HEK293 (cell line): ENCODE data around the gene ZNF569.

Source experiments
- CTCF ChIA-PET: fragments of 350-600 bp; formaldehyde crosslinking; extraction: SDS; loops from one replicate; lab custom pipeline; 2021; ENCODE audit warnings: antibody characterized with exemption; lab: Yijun Ruan, JAX
- POLR2A ChIA-PET: fragments of 300-600 bp; formaldehyde crosslinking; extraction: SDS; loops from one replicate; lab custom pipeline; 2020; ENCODE audit warnings: antibody characterized with exemption, inconsistent platforms; lab: Yijun Ruan, JAX
- H3K27ac ChIP-seq: fragments of 200-500 bp; sonication (Bioruptor generic); 2 replicates; pipeline ENCODE4 v1.5.1; 2014; ENCODE audit warnings: low read depth, low read length, control low read depth, inconsistent platforms; ENCODE audit errors: extremely low read depth
- H3K36me3 ChIP-seq, 2 experiments: fragments of 200-500 bp in 1 of 2; sonication (Bioruptor generic) in 1 of 2; 1 replicate in 1 of 2; 2 replicates in 1 of 2; pipeline ENCODE4 v1.5.1; 2014 to 2017; ENCODE audit warnings: inconsistent platforms in 2 of 2, low read length in 2 of 2; ENCODE audit not compliant: control insufficient read depth in 2 of 2, insufficient read depth in 1 of 2
- H3K4me1 ChIP-seq: fragments of 200-500 bp; sonication (Bioruptor generic); 2 replicates; pipeline ENCODE4 v1.5.1; 2014; ENCODE audit warnings: mild to moderate bottlenecking, low read length, inconsistent platforms; ENCODE audit not compliant: control insufficient read depth, insufficient read depth
- H3K4me3 ChIP-seq: 2 replicates; pipeline ENCODE4 v1.5.1; 2011; ENCODE audit warnings: low read depth, mild to moderate bottlenecking, control low read depth, low read length, moderate library complexity
- H3K9me3 ChIP-seq: fragments of 200-500 bp; sonication (Bioruptor generic); 2 replicates; pipeline ENCODE4 v1.5.1; 2014; ENCODE audit warnings: low read depth, low read length, inconsistent platforms; ENCODE audit not compliant: control insufficient read depth, insufficient read depth
- EGR2 ChIP-seq: fragments of 450-650 bp; formaldehyde crosslinking; IDR thresholded peaks from 2 replicates; pipeline ENCODE4 v1.5.1; 2016; ENCODE audit warnings: low read depth, missing biosample characterization, missing genetic modification characterization
- GLIS1 ChIP-seq: fragments of 450-650 bp; formaldehyde crosslinking; IDR thresholded peaks from 2 replicates; pipeline ENCODE4 v1.5.1; 2016; ENCODE audit warnings: missing biosample characterization, missing genetic modification characterization
- KLF10 ChIP-seq: fragments of 450-650 bp; IDR thresholded peaks from 2 replicates; pipeline ENCODE4 v1.5.1; 2018; ENCODE audit warnings: missing biosample characterization, mild to moderate bottlenecking, missing genetic modification characterization
- MEIS1 ChIP-seq: sonication (generic); formaldehyde crosslinking; IDR thresholded peaks from 2 replicates; pipeline ENCODE4 v1.8.1; 2022; ENCODE audit warnings: missing genetic modification reagents, mild to moderate bottlenecking, borderline replicate concordance
- SETDB1 ChIP-seq: IDR thresholded peaks from one replicate; pipeline ENCODE4 v1.6.1; 2017; ENCODE audit warnings: mild to moderate bottlenecking, low read length, moderate library complexity, mixed read lengths; ENCODE audit not compliant: insufficient read length
- TRIM28 ChIP-seq: IDR thresholded peaks from 2 replicates; pipeline ENCODE4 v1.6.1; 2011; ENCODE audit warnings: low read length, control low read depth, borderline replicate concordance
- YY1 ChIP-seq: fragments of 450-650 bp; formaldehyde crosslinking; IDR thresholded peaks from 2 replicates; pipeline ENCODE4 v1.5.1; 2018; ENCODE audit warnings: missing biosample characterization, missing genetic modification characterization
- ZNF211 ChIP-seq: fragments of 450-650 bp; formaldehyde crosslinking; IDR thresholded peaks from 2 replicates; pipeline ENCODE4 v1.5.1; 2016; ENCODE audit warnings: low read depth, missing biosample characterization, missing genetic modification characterization
- ZNF354C ChIP-seq: fragments of 450-650 bp; formaldehyde crosslinking; IDR thresholded peaks from 2 replicates; pipeline ENCODE4 v1.5.1; 2016; ENCODE audit warnings: missing biosample characterization, missing genetic modification characterization, low read depth, borderline replicate concordance
- ZNF48 ChIP-seq: fragments of 450-650 bp; formaldehyde crosslinking; IDR thresholded peaks from 2 replicates; pipeline ENCODE4 v1.5.1; 2016; ENCODE audit warnings: missing biosample characterization, missing genetic modification characterization
- ZNF510 ChIP-seq: fragments of 450-650 bp; formaldehyde crosslinking; IDR thresholded peaks from 2 replicates; pipeline ENCODE4 v1.5.1; 2018; ENCODE audit warnings: mild to moderate bottlenecking, missing genetic modification characterization, missing biosample characterization; ENCODE audit not compliant: insufficient replicate concordance
- ZNF626 ChIP-seq: fragments of 450-650 bp; sonication (Bioruptor Pico); formaldehyde crosslinking; IDR thresholded peaks from 2 replicates; pipeline ENCODE4 v1.5.1; 2018; ENCODE audit warnings: missing biosample characterization, missing genetic modification characterization, inconsistent platforms
- ZNF777 ChIP-seq: fragments of 450-650 bp; formaldehyde crosslinking; IDR thresholded peaks from 2 replicates; pipeline ENCODE4 v1.5.1; 2017; ENCODE audit warnings: missing biosample characterization, missing genetic modification characterization, borderline replicate concordance
- ZNF791 ChIP-seq: fragments of 450-650 bp; formaldehyde crosslinking; IDR thresholded peaks from 2 replicates; pipeline ENCODE4 v1.5.1; 2016; ENCODE audit warnings: missing biosample characterization, missing genetic modification characterization
- ZSCAN23 ChIP-seq: fragments of 450-650 bp; formaldehyde crosslinking; IDR thresholded peaks from 2 replicates; pipeline ENCODE4 v1.5.1; 2016; ENCODE audit warnings: missing biosample characterization, missing genetic modification characterization
- TF ChIP-seq, protein P1 (sequence below): fragments of 450-650 bp; formaldehyde crosslinking; IDR thresholded peaks from 2 replicates; pipeline ENCODE4 v1.5.1; 2016; ENCODE audit warnings: missing biosample characterization, missing genetic modification characterization, borderline replicate concordance
- TF ChIP-seq, protein P2 (sequence below): fragments of 450-650 bp; formaldehyde crosslinking; IDR thresholded peaks from 2 replicates; pipeline ENCODE4 v1.5.0; 2017; ENCODE audit warnings: missing biosample characterization, missing genetic modification characterization, borderline replicate concordance
- TF ChIP-seq, protein P3 (sequence below): fragments of 450-650 bp; formaldehyde crosslinking; optimal IDR thresholded peaks from 2 replicates; pipeline ENCODE3; 2016; ENCODE audit warnings: missing biosample characterization, mild to moderate bottlenecking, missing genetic modification characterization
- TF ChIP-seq, protein P4 (sequence below): fragments of 450-650 bp; formaldehyde crosslinking; IDR thresholded peaks from 2 replicates; pipeline ENCODE4 v1.5.1; 2016; ENCODE audit warnings: missing biosample characterization, missing genetic modification characterization

The ZNF569 gene

DNA sequence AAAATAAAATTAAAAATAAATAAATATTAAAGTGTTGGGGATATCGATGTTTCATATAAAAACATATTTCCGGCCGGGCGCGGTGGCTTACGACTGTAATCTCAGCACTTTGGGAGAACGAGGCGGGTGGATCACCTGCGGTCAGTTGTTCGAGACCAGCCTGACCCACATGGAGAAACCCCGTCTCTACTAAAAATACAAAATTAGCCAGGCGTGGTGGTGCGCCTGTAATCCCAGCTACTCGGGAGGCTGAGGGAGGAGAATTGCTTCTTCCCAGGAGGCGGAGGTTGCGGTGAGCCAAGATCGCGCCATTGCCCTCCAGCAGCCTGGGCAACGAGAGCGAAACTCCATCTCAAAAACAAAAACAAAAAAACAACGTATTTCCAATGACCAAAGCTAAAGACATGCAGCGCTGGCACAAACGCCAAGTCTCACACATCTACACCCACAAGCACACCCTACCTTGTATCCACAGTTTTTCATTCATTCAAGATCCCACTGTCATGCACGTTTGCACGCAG lies 907 bp downstream of the ZNF569 start (continued):
- TF ChIP-seq, protein P1, sequence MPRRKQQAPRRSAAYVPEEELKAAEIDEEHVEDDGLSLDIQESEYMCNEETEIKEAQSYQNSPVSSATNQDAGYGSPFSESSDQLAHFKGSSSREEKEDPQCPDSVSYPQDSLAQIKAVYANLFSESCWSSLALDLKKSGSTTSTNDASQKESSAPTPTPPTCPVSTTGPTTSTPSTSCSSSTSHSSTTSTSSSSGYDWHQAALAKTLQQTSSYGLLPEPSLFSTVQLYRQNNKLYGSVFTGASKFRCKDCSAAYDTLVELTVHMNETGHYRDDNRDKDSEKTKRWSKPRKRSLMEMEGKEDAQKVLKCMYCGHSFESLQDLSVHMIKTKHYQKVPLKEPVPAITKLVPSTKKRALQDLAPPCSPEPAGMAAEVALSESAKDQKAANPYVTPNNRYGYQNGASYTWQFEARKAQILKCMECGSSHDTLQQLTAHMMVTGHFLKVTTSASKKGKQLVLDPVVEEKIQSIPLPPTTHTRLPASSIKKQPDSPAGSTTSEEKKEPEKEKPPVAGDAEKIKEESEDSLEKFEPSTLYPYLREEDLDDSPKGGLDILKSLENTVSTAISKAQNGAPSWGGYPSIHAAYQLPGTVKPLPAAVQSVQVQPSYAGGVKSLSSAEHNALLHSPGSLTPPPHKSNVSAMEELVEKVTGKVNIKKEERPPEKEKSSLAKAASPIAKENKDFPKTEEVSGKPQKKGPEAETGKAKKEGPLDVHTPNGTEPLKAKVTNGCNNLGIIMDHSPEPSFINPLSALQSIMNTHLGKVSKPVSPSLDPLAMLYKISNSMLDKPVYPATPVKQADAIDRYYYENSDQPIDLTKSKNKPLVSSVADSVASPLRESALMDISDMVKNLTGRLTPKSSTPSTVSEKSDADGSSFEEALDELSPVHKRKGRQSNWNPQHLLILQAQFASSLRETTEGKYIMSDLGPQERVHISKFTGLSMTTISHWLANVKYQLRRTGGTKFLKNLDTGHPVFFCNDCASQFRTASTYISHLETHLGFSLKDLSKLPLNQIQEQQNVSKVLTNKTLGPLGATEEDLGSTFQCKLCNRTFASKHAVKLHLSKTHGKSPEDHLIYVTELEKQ (tag by site-specific recombination), result no peak
- TF ChIP-seq YY1 (no peak), ZSCAN23 (tag by site-specific recombination) (no peak), ZNF777 (tag by site-specific recombination) (no peak)

DNA sequence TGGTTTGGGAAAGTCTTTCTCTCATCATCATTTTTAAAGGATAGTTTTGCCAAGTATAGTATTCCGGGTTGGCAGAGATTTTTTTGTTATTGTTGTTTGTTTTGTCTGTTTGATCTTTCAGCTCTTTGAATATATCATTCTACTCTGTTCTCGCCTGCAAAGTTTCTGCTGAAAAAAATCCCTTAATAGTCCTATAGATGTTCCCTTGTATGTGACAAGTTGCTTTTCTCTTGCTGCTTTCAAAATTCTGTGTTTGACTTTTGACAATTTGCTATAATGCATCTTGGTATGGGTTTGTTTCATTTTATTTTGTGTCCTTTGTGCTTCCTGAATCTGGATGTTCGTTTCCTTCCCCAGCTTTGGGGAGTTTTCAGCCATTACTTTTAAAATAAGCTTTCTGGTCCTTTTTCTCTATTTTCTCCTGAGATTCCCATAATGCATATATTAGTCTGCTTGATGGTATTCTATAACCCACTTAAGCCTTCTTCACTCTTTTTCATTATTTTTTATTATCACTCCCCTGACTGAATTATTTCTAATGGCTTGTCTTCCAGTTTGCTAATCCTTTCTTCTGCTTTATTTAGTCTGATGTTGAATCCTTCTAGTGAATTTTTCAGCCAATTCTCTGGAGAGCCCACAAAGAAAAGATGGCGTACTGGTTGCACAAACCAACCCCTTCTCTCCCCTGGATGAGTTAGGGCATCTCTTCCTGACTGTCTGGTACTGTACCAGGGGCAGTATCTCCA lies 14.6 kb downstream of the ZNF569 start:
- Histone ChIP-seq H3K9me3 (peaks cover 78% of the 10 kb centered on the region), H3K36me3 (peaks cover 36 to 43% of the 10 kb centered on the region in 2 experiments)
- POLR2A ChIA-PET, result no interaction called here

More for the DNA sequence above, 14.6 kb downstream of the ZNF569 start:
- TF ChIP-seq EGR2 (tag by site-specific recombination) (no peak), ZNF626 (peak; percentile 89; the same call in 1 of the 2 replicates), ZNF211 (no peak), TRIM28 (peak; percentile 86; the same call in 1 of the 2 replicates), ZNF791 (tag by site-specific recombination) (peak; percentile 100), MEIS1 (no peak), ZNF48 (tag by site-specific recombination) (no peak), ZNF510 (tag by site-specific recombination) (peak; percentile 4), GLIS1 (tag by site-specific recombination) (no peak), SETDB1 (peak; percentile 94), ZNF354C (no peak), KLF10 (tag by site-specific recombination) (no peak)
- TF ChIP-seq, protein P2, sequence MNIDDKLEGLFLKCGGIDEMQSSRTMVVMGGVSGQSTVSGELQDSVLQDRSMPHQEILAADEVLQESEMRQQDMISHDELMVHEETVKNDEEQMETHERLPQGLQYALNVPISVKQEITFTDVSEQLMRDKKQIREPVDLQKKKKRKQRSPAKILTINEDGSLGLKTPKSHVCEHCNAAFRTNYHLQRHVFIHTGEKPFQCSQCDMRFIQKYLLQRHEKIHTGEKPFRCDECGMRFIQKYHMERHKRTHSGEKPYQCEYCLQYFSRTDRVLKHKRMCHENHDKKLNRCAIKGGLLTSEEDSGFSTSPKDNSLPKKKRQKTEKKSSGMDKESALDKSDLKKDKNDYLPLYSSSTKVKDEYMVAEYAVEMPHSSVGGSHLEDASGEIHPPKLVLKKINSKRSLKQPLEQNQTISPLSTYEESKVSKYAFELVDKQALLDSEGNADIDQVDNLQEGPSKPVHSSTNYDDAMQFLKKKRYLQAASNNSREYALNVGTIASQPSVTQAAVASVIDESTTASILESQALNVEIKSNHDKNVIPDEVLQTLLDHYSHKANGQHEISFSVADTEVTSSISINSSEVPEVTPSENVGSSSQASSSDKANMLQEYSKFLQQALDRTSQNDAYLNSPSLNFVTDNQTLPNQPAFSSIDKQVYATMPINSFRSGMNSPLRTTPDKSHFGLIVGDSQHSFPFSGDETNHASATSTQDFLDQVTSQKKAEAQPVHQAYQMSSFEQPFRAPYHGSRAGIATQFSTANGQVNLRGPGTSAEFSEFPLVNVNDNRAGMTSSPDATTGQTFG (tag by site-specific recombination), result 0 out of 2 replicates have a peak, but pooled peaks have one; percentile 50
- TF ChIP-seq, protein P3, sequence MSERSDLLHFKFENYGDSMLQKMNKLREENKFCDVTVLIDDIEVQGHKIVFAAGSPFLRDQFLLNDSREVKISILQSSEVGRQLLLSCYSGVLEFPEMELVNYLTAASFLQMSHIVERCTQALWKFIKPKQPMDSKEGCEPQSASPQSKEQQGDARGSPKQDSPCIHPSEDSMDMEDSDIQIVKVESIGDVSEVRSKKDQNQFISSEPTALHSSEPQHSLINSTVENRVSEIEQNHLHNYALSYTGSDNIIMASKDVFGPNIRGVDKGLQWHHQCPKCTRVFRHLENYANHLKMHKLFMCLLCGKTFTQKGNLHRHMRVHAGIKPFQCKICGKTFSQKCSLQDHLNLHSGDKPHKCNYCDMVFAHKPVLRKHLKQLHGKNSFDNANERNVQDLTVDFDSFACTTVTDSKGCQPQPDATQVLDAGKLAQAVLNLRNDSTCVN (tag by site-specific recombination), result no peak
- TF ChIP-seq, protein P4, sequence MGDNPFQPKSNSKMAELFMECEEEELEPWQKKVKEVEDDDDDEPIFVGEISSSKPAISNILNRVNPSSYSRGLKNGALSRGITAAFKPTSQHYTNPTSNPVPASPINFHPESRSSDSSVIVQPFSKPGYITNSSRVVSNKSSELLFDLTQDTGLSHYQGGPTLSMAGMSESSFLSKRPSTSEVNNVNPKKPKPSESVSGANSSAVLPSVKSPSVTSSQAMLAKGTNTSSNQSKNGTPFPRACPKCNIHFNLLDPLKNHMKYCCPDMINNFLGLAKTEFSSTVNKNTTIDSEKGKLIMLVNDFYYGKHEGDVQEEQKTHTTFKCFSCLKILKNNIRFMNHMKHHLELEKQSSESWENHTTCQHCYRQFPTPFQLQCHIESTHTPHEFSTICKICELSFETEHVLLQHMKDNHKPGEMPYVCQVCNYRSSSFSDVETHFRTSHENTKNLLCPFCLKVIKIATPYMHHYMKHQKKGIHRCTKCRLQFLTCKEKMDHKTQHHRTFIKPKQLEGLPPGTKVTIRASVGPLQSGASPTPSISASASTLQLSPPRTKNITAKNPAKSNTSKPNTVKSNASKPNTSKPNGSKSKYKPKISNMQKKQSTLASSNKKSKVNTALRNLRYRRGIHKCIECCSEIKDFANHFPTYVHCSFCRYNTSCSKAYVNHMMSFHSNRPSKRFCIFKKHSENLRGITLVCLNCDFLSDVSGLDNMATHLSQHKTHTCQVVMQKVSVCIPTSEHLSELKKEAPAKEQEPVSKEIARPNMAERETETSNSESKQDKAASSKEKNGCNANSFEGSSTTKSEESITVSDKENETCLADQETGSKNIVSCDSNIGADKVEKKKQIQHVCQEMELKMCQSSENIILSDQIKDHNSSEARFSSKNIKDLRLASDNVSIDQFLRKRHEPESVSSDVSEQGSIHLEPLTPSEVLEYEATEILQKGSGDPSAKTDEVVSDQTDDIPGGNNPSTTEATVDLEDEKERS (tag by site-specific recombination), result peak; percentile 93; the same call in 1 of the 2 replicates
- Histone ChIP-seq H3K4me3 (no peak overlapping the region), H3K4me1 (no peaks in the 10 kb centered on the region), H3K27ac (no peak overlapping the region)
- CTCF ChIA-PET, result no interaction called here
